HEK293 (cell line): ENCODE measurements around the gene ZBTB47.

ENCODE experiments used
- CTCF ChIA-PET: fragments of 350-600 bp; formaldehyde crosslinking; extraction: SDS; loops from one replicate; lab custom pipeline; 2021; ENCODE audit warnings: antibody characterized with exemption; lab: Yijun Ruan, JAX
- POLR2A ChIA-PET: fragments of 300-600 bp; formaldehyde crosslinking; extraction: SDS; loops from one replicate; lab custom pipeline; 2020; ENCODE audit warnings: antibody characterized with exemption, inconsistent platforms; lab: Yijun Ruan, JAX
- H3K27ac ChIP-seq: fragments of 200-500 bp; sonication (Bioruptor generic); 2 replicates; pipeline ENCODE4 v1.5.1; 2014; ENCODE audit warnings: low read depth, low read length, control low read depth, inconsistent platforms; ENCODE audit errors: extremely low read depth
- H3K36me3 ChIP-seq, 2 experiments: fragments of 200-500 bp in 1 of 2; sonication (Bioruptor generic) in 1 of 2; 1 replicate in 1 of 2; 2 replicates in 1 of 2; pipeline ENCODE4 v1.5.1; 2014 to 2017; ENCODE audit warnings: inconsistent platforms in 2 of 2, low read length in 2 of 2; ENCODE audit not compliant: control insufficient read depth in 2 of 2, insufficient read depth in 1 of 2
- H3K4me1 ChIP-seq: fragments of 200-500 bp; sonication (Bioruptor generic); 2 replicates; pipeline ENCODE4 v1.5.1; 2014; ENCODE audit warnings: mild to moderate bottlenecking, low read length, inconsistent platforms; ENCODE audit not compliant: control insufficient read depth, insufficient read depth
- H3K4me3 ChIP-seq: 2 replicates; pipeline ENCODE4 v1.5.1; 2011; ENCODE audit warnings: low read depth, mild to moderate bottlenecking, control low read depth, low read length, moderate library complexity
- H3K9me3 ChIP-seq: fragments of 200-500 bp; sonication (Bioruptor generic); 2 replicates; pipeline ENCODE4 v1.5.1; 2014; ENCODE audit warnings: low read depth, low read length, inconsistent platforms; ENCODE audit not compliant: control insufficient read depth, insufficient read depth
- BCL11A ChIP-seq: fragments of 450-650 bp; formaldehyde crosslinking; IDR thresholded peaks from 2 replicates; pipeline ENCODE4 v1.5.1; 2016; ENCODE audit warnings: low read depth, missing biosample characterization, missing genetic modification characterization
- GLI4 ChIP-seq: fragments of 450-650 bp; formaldehyde crosslinking; IDR thresholded peaks from 2 replicates; pipeline ENCODE4 v1.5.1; 2016; ENCODE audit warnings: missing biosample characterization, missing genetic modification characterization
- GLIS1 ChIP-seq: fragments of 450-650 bp; formaldehyde crosslinking; IDR thresholded peaks from 2 replicates; pipeline ENCODE4 v1.5.1; 2016; ENCODE audit warnings: missing biosample characterization, missing genetic modification characterization
- HOXC10 ChIP-seq: sonication (generic); formaldehyde crosslinking; IDR thresholded peaks from 2 replicates; pipeline ENCODE4 v1.8.1; 2023; ENCODE audit warnings: mild to moderate bottlenecking, missing genetic modification reagents
- MEIS1 ChIP-seq: sonication (generic); formaldehyde crosslinking; IDR thresholded peaks from 2 replicates; pipeline ENCODE4 v1.8.1; 2022; ENCODE audit warnings: missing genetic modification reagents, mild to moderate bottlenecking, borderline replicate concordance
- OVOL3 ChIP-seq: fragments of 450-650 bp; formaldehyde crosslinking; IDR thresholded peaks from 2 replicates; pipeline ENCODE4 v1.5.1; 2016; ENCODE audit warnings: missing biosample characterization, missing genetic modification characterization
- YY1 ChIP-seq: fragments of 450-650 bp; formaldehyde crosslinking; IDR thresholded peaks from 2 replicates; pipeline ENCODE4 v1.5.1; 2018; ENCODE audit warnings: missing biosample characterization, missing genetic modification characterization
- ZNF214 ChIP-seq: fragments of 450-650 bp; formaldehyde crosslinking; IDR thresholded peaks from 2 replicates; pipeline ENCODE4 v1.5.1; 2017; ENCODE audit warnings: missing biosample characterization, mild to moderate bottlenecking, missing genetic modification characterization, borderline replicate concordance
- ZNF221 ChIP-seq: fragments of 450-650 bp; formaldehyde crosslinking; IDR thresholded peaks from 2 replicates; pipeline ENCODE4 v1.5.1; 2017; ENCODE audit warnings: missing biosample characterization, missing genetic modification characterization, borderline replicate concordance
- ZNF223 ChIP-seq: fragments of 450-650 bp; formaldehyde crosslinking; IDR thresholded peaks from 2 replicates; pipeline ENCODE4 v1.5.1; 2016; ENCODE audit warnings: missing biosample characterization, missing genetic modification characterization
- ZNF239 ChIP-seq: fragments of 450-650 bp; formaldehyde crosslinking; IDR thresholded peaks from 2 replicates; pipeline ENCODE4 v1.5.1; 2016; ENCODE audit warnings: missing biosample characterization, missing genetic modification characterization
- ZNF335 ChIP-seq: fragments of 450-650 bp; formaldehyde crosslinking; conservative IDR thresholded peaks from 2 replicates; pipeline ENCODE4 v1.5.1; 2016; ENCODE audit warnings: missing biosample characterization, missing genetic modification characterization
- ZNF354C ChIP-seq: fragments of 450-650 bp; formaldehyde crosslinking; IDR thresholded peaks from 2 replicates; pipeline ENCODE4 v1.5.1; 2016; ENCODE audit warnings: missing biosample characterization, missing genetic modification characterization, low read depth, borderline replicate concordance
- ZNF366 ChIP-seq: fragments of 450-650 bp; formaldehyde crosslinking; conservative IDR thresholded peaks from 2 replicates; pipeline ENCODE4 v1.5.1; 2016; ENCODE audit warnings: missing biosample characterization, missing genetic modification characterization
- ZNF560 ChIP-seq: fragments of 450-650 bp; formaldehyde crosslinking; IDR thresholded peaks from 2 replicates; pipeline ENCODE4 v1.5.1; 2017; ENCODE audit warnings: missing biosample characterization, missing genetic modification characterization, borderline replicate concordance
- ZNF561 ChIP-seq: fragments of 450-650 bp; IDR thresholded peaks from 2 replicates; pipeline ENCODE4 v1.5.1; 2018; ENCODE audit warnings: missing biosample characterization, missing genetic modification characterization, borderline replicate concordance
- ZNF585B ChIP-seq: fragments of 450-650 bp; formaldehyde crosslinking; IDR thresholded peaks from 2 replicates; pipeline ENCODE4 v1.5.1; 2016; ENCODE audit warnings: missing biosample characterization, missing genetic modification characterization
- ZNF664 ChIP-seq: fragments of 450-650 bp; formaldehyde crosslinking; IDR thresholded peaks from 2 replicates; pipeline ENCODE4 v1.5.1; 2016; ENCODE audit warnings: missing biosample characterization, missing genetic modification characterization
- ZSCAN16 ChIP-seq: fragments of 450-650 bp; formaldehyde crosslinking; IDR thresholded peaks from 2 replicates; pipeline ENCODE4 v1.5.1; 2016; ENCODE audit warnings: missing biosample characterization, missing genetic modification characterization
- ZSCAN23 ChIP-seq: fragments of 450-650 bp; formaldehyde crosslinking; IDR thresholded peaks from 2 replicates; pipeline ENCODE4 v1.5.1; 2016; ENCODE audit warnings: missing biosample characterization, missing genetic modification characterization
- TF ChIP-seq, protein P1 (sequence below): fragments of 450-650 bp; formaldehyde crosslinking; IDR thresholded peaks from 2 replicates; pipeline ENCODE4 v1.5.1; 2016; ENCODE audit warnings: missing biosample characterization, missing genetic modification characterization
- TF ChIP-seq, protein P2 (sequence below): fragments of 450-650 bp; formaldehyde crosslinking; IDR thresholded peaks from 2 replicates; pipeline ENCODE4 v1.5.1; 2017; ENCODE audit warnings: missing biosample characterization, missing genetic modification characterization
- TF ChIP-seq, protein P3 (sequence below): fragments of 450-650 bp; formaldehyde crosslinking; IDR thresholded peaks from 2 replicates; pipeline ENCODE4 v1.5.1; 2016; ENCODE audit warnings: missing biosample characterization, missing genetic modification characterization
- TF ChIP-seq, protein P4 (sequence below): fragments of 450-650 bp; formaldehyde crosslinking; IDR thresholded peaks from 2 replicates; pipeline ENCODE4 v1.5.1; 2017; ENCODE audit warnings: missing biosample characterization, mild to moderate bottlenecking, missing genetic modification characterization, moderate library complexity
- TF ChIP-seq, protein P5 (sequence below): fragments of 450-650 bp; formaldehyde crosslinking; IDR thresholded peaks from 2 replicates; pipeline ENCODE4 v1.5.1; 2016; ENCODE audit warnings: missing biosample characterization, missing genetic modification characterization

Gene ZBTB47

DNA sequence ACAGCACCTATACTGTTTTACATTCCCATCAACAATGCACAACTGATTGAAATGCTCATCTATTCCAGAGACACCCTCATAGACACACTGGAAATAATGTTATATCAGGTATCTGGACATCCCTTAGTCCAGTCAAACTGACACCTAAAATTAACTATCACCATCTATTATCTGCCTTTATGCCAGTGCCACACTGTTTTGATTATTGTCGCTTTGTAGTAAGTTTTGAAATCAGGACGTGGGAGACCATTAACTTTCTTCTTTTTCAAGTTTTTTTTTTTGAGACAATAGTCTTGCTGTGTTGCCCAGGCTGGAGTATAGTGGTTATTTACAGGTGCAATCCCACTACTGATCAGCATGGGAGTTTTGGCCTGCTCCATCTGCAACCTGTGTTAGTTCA, 22.4 kb downstream of the ZBTB47 start:
- Histone ChIP-seq H3K27ac (no peak overlapping the region), H3K4me1 (no peaks in the 10 kb centered on the region), H3K9me3 (no peaks in the 10 kb centered on the region), H3K4me3 (no peak overlapping the region), H3K36me3 (no peaks in the 10 kb centered on the region)
- CTCF ChIA-PET, result no interaction called here
- POLR2A ChIA-PET, result no interaction called here
- TF ChIP-seq ZNF335 (tag by site-specific recombination) (no peak), ZSCAN23 (no peak), ZNF585B (tag by site-specific recombination) (no peak), ZNF560 (tag by site-specific recombination) (no peak), GLI4 (tag by site-specific recombination) (no peak), ZNF354C (tag by site-specific recombination) (no peak), BCL11A (tag by site-specific recombination) (no peak)
- TF ChIP-seq, protein P1, sequence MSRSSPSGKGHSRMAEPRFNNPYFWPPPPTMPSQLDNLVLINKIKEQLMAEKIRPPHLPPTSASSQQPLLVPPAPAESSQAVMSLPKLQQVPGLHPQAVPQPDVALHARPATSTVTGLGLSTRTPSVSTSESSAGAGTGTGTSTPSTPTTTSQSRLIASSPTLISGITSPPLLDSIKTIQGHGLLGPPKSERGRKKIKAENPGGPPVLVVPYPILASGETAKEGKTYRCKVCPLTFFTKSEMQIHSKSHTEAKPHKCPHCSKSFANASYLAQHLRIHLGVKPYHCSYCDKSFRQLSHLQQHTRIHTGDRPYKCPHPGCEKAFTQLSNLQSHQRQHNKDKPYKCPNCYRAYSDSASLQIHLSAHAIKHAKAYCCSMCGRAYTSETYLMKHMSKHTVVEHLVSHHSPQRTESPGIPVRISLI (tag by site-specific recombination), result no peak

DNA sequence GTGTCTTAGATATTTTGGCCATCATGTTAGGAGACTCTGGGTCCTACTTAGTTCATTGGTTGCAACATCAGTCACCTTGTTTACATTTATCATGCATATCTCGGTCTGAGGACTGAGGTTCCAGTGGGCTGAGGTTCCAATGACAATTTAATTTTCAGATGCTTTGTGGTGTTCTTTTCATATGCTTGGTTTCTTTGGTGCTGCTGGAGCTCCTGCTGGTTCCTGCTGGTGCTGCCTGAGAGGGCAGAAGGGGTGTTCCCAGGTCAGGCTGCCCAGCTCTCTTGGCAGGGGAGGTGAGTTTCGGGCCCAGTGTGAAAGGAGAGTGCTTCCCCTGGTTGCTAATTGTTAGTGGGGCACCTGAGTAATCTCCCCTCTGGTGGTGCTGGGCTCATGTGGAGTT, 24.9 kb downstream of the ZBTB47 start:
- Histone ChIP-seq H3K9me3 (no peaks in the 10 kb centered on the region), H3K4me1 (no peaks in the 10 kb centered on the region), H3K4me3 (no peak overlapping the region), H3K36me3 (no peaks in the 10 kb centered on the region), H3K27ac (no peak overlapping the region)
- CTCF ChIA-PET, result no interaction called here
- POLR2A ChIA-PET, result no interaction called here
- no peak for TF ChIP-seq MEIS1 (CRISPR knock-in tag)
- TF ChIP-seq ZNF214 (tag by site-specific recombination), result no peak
- TF ChIP-seq ZNF223 (tag by site-specific recombination), result no peak
- TF ChIP-seq YY1 (tag by site-specific recombination), result no peak
- TF ChIP-seq ZNF366 (tag by site-specific recombination), result no peak
- TF ChIP-seq ZNF354C (tag by site-specific recombination), result no peak
- no peak for TF ChIP-seq ZNF561 (tag by site-specific recombination)
- TF ChIP-seq OVOL3, result no peak
- no peak for TF ChIP-seq GLIS1 (tag by site-specific recombination)
- TF ChIP-seq, protein P2, sequence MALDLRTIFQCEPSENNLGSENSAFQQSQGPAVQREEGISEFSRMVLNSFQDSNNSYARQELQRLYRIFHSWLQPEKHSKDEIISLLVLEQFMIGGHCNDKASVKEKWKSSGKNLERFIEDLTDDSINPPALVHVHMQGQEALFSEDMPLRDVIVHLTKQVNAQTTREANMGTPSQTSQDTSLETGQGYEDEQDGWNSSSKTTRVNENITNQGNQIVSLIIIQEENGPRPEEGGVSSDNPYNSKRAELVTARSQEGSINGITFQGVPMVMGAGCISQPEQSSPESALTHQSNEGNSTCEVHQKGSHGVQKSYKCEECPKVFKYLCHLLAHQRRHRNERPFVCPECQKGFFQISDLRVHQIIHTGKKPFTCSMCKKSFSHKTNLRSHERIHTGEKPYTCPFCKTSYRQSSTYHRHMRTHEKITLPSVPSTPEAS (tag by site-specific recombination), result no peak

DNA sequence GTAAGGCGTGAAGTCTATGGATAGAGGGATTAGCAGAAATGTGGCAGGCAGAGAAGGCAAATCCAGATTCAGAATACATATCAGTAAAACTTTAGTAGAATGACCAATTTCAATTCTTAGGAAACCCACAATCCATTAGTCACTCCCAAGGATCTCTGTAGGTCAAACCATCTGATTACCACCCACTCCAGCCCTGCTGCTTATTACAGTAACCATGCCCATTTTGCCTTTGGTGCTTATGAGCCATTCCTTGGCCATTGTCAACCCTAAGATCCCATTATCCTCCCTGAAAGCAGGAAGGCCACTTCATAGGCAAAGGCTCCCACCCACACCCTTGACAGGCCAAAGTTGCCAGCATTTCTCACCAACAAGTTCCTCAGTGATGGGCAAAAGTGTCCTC, 26.8 kb downstream of the ZBTB47 start:
- H3K36me3 ChIP-seq, result no peaks in the 10 kb centered on the region
- no peak overlapping the region for H3K27ac ChIP-seq
- no peaks in the 10 kb centered on the region for H3K4me1 ChIP-seq
- TF ChIP-seq, protein P3, sequence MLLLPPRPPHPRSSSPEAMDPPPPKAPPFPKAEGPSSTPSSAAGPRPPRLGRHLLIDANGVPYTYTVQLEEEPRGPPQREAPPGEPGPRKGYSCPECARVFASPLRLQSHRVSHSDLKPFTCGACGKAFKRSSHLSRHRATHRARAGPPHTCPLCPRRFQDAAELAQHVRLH (tag by site-specific recombination), result no peak
- TF ChIP-seq ZNF664 (no peak), ZSCAN16 (tag by site-specific recombination) (no peak), ZNF239 (tag by site-specific recombination) (no peak), ZNF221 (tag by site-specific recombination) (no peak), HOXC10 (CRISPR knock-in tag) (no peak)
- TF ChIP-seq, protein P4, sequence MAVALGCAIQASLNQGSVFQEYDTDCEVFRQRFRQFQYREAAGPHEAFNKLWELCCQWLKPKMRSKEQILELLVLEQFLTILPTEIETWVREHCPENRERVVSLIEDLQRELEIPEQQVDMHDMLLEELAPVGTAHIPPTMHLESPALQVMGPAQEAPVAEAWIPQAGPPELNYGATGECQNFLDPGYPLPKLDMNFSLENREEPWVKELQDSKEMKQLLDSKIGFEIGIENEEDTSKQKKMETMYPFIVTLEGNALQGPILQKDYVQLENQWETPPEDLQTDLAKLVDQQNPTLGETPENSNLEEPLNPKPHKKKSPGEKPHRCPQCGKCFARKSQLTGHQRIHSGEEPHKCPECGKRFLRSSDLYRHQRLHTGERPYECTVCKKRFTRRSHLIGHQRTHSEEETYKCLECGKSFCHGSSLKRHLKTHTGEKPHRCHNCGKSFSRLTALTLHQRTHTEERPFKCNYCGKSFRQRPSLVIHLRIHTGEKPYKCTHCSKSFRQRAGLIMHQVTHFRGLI (tag by site-specific recombination), result no peak
- TF ChIP-seq, protein P5, sequence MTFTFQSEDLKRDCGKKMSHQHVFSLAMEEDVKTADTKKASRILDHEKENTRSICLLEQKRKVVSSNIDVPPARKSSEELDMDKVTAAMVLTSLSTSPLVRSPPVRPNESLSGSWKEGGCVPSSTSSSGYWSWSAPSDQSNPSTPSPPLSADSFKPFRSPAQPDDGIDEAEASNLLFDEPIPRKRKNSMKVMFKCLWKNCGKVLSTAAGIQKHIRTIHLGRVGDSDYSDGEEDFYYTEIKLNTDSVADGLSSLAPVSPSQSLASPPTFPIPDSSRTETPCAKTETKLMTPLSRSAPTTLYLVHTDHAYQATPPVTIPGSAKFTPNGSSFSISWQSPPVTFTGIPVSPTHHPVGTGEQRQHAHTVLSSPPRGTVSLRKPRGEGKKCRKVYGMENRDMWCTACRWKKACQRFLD (tag by site-specific recombination), result no peak
- CTCF ChIA-PET, result no interaction called here
- H3K4me3 ChIP-seq, result no peak overlapping the region
- POLR2A ChIA-PET, result no interaction called here
- no peaks in the 10 kb centered on the region for H3K9me3 ChIP-seq
